Pons (tissue), 1 donor: Measurements from ENCODE around the gene WDFY2.
A peak's percentile ranks its signal among the peaks of the same experiment; 100 is the strongest.

ENCODE experiments used
- DNase-seq: peaks from one replicate; pipeline ENCODE4 v3.0.0-alpha.2; 2016; ENCODE audit warnings: low spot score

Gene WDFY2

GRCh38 chr13:51799261-51799660 lies 215.0 kb downstream of the WDFY2 start:
- no peak for DNase-seq

GRCh38 chr13:51800486-51800885 lies 216.2 kb downstream of the WDFY2 start:
- DNase-seq, result no peak

GRCh38 chr13:51801631-51802099 lies 217.4 kb downstream of the WDFY2 start:
- DNase-seq, result peak; percentile 89

GRCh38 chr13:51802631-51803418 lies 218.6 kb downstream of the WDFY2 start:
- peak; percentile 42 for DNase-seq

GRCh38 chr13:51803422-51804294 lies 219.4 kb downstream of the WDFY2 start, which contains the start of gene DHRS12:
TSS of gene DHRS12 (minus strand) at chr13:51804163. CDS start at chr13:51799659, 4,504 bp downstream.
- DNase-seq, result peak; percentile 90

GRCh38 chr13:51804295-51805172 lies 220.3 kb downstream of the WDFY2 start:
- DNase-seq, result peak; percentile 61

GRCh38 chr13:51805313-51805712 lies 221.1 kb downstream of the WDFY2 start:
- DNase-seq, result no peak

GRCh38 chr13:51805925-51806324 lies 221.7 kb downstream of the WDFY2 start:
- DNase-seq, result no peak

GRCh38 chr13:51806566-51806965 lies 222.3 kb downstream of the WDFY2 start:
- DNase-seq, result peak; percentile 35

- DNase-seq, result no peak
These were observed 222.8 kb downstream of the WDFY2 start for GRCh38 chr13:51807041-51807440.

GRCh38 chr13:51808811-51809210 lies 224.5 kb downstream of the WDFY2 start:
- no peak for DNase-seq

- no peak for DNase-seq
These were observed 226.8 kb downstream of the WDFY2 start for GRCh38 chr13:51811046-51811445.

- peak; percentile 36 for DNase-seq
These were observed 227.7 kb downstream of the WDFY2 start for GRCh38 chr13:51811920-51812451.

GRCh38 chr13:51814071-51814470 lies 229.8 kb downstream of the WDFY2 start:
- DNase-seq, result no peak

GRCh38 chr13:51814825-51815650 lies 230.8 kb downstream of the WDFY2 start:
- DNase-seq, result peak; percentile 71

- no peak for DNase-seq
These were observed 231.6 kb downstream of the WDFY2 start for GRCh38 chr13:51815848-51816247.

GRCh38 chr13:51816604-51817249 lies 232.5 kb downstream of the WDFY2 start:
- no peak for DNase-seq
